Renal cortical epithelial cell (primary cell): ENCODE results near the gene DPH6. TPM values are rescaled to one million over a fixed set of nuclear protein-coding genes. Genes with fewer than 3 reads are reported as not detected.
"Not testable (repeated sequence)": the region's sequence is repeated elsewhere in the genome, so short reads cannot be mapped to it uniquely, and the experiment has no call there.

Experiments
- DNase-seq: peaks from one replicate; pipeline ENCODE4 v3.0.0-alpha.2; 2011; ENCODE audit warnings: low read depth
- total RNA-seq: library from RNA; depleted of rRNA; stranded (reverse); fragments of >200 nt; gene quantifications from 2 replicates; pipeline ENCODE4 v1.2.3, GENCODE V29; 2014

The DPH6 gene
- total RNA-seq, 1 donor from 2014 or later: 13.6 TPM

DNA sequence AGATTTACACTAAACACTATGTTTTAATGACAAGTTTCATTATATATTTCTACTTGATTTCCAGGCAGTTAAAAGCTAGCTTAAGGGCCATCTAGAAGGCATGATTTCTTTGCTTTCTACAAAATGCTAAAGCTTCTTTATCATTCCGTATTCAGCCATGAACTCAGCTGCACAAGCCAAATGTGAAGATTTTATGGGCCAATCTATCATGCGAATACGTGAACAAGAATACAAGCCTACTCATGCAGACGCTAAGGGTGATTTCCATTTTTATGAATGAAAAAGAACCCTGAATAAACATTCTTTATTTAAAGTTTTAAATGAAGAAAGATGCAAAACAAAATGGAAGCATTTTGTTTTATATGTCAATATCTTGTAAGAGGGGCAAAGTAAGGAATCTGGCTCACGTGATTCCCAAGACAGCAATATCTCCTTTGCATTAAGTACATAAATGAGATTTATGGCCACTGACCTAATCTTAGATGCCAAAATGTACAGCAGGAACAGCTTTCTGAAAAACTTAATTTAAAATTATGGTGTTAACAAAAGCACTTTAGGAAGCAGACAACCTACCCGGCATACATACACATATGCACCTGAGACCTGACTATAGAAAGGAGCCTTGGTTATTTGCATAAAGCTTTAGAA is 215.8 kb downstream of the DPH6 start:
- no peak for DNase-seq

- no peak for DNase-seq
These were observed 216.4 kb downstream of the DPH6 start for GRCh38 chr15:35329521-35329961.

- not testable (repeated sequence) for DNase-seq
These were observed 217.1 kb downstream of the DPH6 start for GRCh38 chr15:35328836-35329235.

- no peak for DNase-seq
These were observed 218.2 kb downstream of the DPH6 start for GRCh38 chr15:35327789-35328188.

DNA sequence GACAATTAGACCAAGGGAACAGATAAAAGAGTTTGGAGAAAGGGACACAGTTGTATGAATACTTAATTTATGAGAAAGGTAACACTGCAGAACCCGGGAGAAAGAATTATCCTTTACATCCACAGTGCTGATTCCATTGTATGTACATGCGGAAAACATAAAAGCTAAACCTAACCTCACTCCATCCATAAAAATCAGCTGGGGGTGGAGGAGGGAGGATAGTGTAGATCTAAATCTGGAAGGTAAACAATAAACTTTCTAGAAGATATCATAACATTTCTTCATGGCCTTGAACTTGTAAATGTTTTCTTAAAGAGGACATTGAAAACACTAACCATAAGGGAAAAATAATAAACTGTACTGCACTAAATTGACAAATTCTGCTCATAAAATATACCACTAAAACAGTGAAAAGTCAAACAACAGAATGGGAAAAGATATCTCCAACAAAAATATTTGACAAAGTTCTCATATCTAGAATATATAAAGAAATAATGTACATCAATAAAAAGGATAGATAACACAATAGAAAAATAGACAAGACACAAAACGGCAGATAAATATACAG is 220.5 kb downstream of the DPH6 start:
- no peak for DNase-seq

DNA sequence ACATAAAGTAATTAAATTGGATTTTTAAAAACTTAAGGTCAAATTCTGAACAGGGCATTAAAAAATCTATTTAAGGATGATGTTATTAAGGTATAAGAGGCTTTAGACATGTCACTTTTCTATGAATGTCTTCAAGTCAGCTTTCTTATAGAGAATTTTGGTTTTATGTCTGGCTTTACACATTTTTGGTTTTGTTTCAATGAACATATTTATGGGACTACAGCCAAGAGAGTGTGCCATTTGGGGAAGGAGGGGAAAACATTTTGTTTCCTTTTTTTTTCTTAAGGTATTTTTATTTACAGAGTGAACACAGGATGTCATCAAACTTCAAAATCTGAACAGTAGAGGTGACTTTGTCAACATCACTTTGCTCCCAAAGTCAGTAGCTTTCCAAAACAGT is 222.8 kb downstream of the DPH6 start:
- no peak for DNase-seq

DNA sequence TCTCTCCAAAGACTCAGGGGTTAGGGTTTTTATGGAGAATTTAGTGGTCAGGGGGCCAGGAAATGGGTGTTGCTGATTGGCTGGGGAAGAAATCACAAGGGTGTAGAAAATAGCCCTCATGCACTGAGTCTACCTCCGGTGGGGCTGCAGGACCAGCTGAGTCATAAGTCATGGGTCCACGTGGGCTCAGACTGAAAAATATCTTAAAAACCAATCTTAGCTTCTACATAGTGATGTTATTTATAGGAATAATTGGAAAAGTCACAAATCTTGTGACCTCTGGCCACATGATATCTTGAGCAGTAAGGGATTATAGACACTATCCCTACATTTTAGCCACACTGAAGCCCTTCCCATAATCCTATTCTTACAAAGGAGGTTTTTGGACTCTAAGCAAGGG is 224.0 kb downstream of the DPH6 start:
- DNase-seq: no peak

DNA sequence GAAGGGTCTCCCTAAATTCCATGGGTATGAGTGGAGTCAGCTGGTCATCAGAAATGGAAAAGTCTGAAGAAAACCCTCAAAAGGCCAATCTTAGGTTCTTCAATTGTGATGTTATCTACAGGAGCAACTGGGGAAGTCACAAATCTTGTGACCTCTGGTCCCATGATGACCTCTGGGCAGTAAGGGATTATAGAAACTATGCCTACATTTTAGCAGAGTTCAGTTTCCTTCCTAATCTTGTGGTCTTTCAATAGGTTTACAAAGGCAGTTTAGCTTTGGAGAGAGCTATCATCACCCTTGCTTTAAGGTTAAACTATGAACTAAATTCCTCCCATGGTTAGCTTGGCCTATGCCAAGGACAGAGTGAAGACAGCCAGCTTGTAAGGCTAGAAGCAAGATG is 225.1 kb downstream of the DPH6 start:
- no peak for DNase-seq
